Chondrocyte (in vitro differentiated cells): ENCODE data around the gene TNFRSF19. TPM values are rescaled to one million over a fixed set of nuclear protein-coding genes. Genes with fewer than 3 reads are reported as not detected.
A peak's percentile ranks its signal among the peaks of the same experiment; 100 is the strongest.

Experiments
- DNase-seq: peaks from one replicate; pipeline ENCODE4 v3.0.0; 2021; ENCODE audit warnings: mixed read lengths, low spot score
- H3K27ac Mint-ChIP-seq: one replicate; pipeline ENCODE4 v1.8.0; 2021; ENCODE audit warnings: mild to moderate bottlenecking, moderate library complexity, mixed read lengths; ENCODE audit not compliant: unreplicated experiment
- H3K27me3 Mint-ChIP-seq: 2 replicates; pipeline ENCODE4 v1.8.0; 2021; ENCODE audit warnings: low read depth, mixed read lengths
- H3K36me3 Mint-ChIP-seq: 2 replicates; pipeline ENCODE4 v1.8.0; 2021; ENCODE audit warnings: low read depth, mixed read lengths
- H3K4me1 Mint-ChIP-seq: 2 replicates; pipeline ENCODE4 v1.8.0; 2021; ENCODE audit warnings: low read depth, mild to moderate bottlenecking, mixed read lengths
- H3K4me3 Mint-ChIP-seq: one replicate; pipeline ENCODE4 v1.8.0; 2021; ENCODE audit warnings: mild to moderate bottlenecking, moderate library complexity, mixed read lengths; ENCODE audit not compliant: unreplicated experiment
- H3K9me3 Mint-ChIP-seq: 2 replicates; pipeline ENCODE4 v1.8.0; 2021; ENCODE audit warnings: low read depth, mixed read lengths
- total RNA-seq: library from RNA; stranded (reverse); gene quantifications from 3 replicates; pipeline ENCODE4 v1.2.1, GENCODE V29; 2021
- TF ChIP-seq, protein P1 (sequence below): fragments of 200-600 bp; sonication (generic); IDR thresholded peaks from 2 replicates; pipeline ENCODE4 v1.5.0; 2021; ENCODE audit warnings: antibody characterized with exemption, mild to moderate bottlenecking, moderate library complexity

The TNFRSF19 gene
- total RNA-seq, 1 donor from 2014 or later, result 1.3 TPM

DNA sequence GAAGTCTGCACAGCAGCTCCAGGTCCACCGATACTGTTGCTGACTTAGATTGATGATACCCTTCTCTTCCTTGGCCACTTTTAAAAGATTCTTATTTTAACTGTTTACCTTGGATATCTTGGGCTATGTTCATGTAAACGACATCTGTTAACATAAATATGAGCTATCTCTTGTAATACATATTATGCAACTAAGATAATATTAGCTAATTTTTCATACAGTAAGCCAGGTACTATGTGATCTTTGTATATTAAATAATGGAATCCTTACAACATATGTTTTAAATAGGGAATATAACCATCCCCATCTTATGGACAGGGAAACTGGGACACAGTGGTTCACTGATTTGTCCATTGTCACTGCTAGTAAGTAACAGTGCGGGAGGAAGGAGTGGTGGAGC lies 37.9 kb downstream of the TNFRSF19 start:
- Mint-ChIP-seq H3K9me3 (peaks cover 3% of the 10 kb centered on the region), H3K4me3 (no peak overlapping the region), H3K36me3 (no peaks in the 10 kb centered on the region), H3K4me1 (peaks cover 33% of the 10 kb centered on the region), H3K27me3 (no peaks in the 10 kb centered on the region), H3K27ac (no peak overlapping the region)
- TF ChIP-seq, protein P1, sequence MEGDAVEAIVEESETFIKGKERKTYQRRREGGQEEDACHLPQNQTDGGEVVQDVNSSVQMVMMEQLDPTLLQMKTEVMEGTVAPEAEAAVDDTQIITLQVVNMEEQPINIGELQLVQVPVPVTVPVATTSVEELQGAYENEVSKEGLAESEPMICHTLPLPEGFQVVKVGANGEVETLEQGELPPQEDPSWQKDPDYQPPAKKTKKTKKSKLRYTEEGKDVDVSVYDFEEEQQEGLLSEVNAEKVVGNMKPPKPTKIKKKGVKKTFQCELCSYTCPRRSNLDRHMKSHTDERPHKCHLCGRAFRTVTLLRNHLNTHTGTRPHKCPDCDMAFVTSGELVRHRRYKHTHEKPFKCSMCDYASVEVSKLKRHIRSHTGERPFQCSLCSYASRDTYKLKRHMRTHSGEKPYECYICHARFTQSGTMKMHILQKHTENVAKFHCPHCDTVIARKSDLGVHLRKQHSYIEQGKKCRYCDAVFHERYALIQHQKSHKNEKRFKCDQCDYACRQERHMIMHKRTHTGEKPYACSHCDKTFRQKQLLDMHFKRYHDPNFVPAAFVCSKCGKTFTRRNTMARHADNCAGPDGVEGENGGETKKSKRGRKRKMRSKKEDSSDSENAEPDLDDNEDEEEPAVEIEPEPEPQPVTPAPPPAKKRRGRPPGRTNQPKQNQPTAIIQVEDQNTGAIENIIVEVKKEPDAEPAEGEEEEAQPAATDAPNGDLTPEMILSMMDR, result no peak
- DNase-seq, result no peak

DNA sequence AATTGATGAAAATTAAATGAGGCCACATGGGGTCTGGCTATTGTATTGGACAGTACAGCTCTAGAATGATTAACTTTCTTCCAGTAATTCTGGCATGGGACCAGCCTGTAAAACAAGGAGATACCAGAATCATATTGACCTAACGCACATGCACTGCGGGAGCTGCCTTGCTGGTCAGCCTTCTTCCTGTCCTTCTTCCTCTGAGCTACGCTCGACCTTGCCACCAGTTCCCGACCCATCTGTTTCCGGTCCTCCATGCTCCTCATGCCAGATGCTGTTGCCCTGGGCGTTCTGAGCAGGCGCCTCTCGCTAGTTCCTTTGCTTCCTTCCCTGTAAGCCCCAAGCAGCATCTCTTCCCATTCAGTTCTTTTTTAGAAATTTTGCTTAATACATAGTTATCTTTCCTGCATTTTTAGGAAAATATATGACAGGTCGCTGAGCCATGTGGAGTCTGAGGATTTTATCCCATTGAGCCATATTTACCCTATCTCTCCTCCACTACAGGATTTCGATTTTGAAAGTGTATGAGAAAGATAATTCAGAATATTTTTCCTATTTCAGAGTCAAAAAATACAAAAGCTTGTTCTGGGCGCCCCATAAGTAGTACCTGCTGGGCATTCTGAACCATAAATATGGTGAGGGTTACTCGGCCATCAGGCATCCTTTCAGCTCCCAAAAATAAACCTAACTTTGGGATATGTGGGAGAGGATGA lies 38.6 kb downstream of the TNFRSF19 start:
- Mint-ChIP-seq H3K27me3 (no peaks in the 10 kb centered on the region), H3K4me1 (peaks cover 33% of the 10 kb centered on the region), H3K4me3 (peak overlapping the region; percentile 36), H3K36me3 (peaks cover under 1% of the 10 kb centered on the region), H3K9me3 (peaks cover 3% of the 10 kb centered on the region), H3K27ac (peak overlapping the region; percentile 58)
- TF ChIP-seq, protein P1, result no peak
- no peak for DNase-seq

DNA sequence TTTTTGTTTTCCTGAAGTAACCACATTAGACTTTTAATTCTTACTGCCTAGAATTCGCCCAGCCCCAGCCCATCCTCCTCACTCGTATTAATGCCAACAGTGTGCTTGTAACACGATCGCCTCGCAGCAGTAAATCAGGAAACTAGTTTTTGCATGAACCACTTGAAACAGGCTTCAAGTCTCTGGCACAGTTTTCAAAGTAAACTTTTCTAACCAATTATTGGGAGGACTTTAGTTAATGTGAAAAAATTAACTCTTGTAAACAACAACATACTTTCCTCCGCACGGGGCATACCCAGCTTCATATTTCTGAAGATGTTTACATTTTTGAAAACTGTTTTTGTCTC lies 39.2 kb downstream of the TNFRSF19 start:
- Mint-ChIP-seq H3K4me1 (peaks cover 33% of the 10 kb centered on the region), H3K27ac (peak overlapping the region; percentile 13), H3K27me3 (no peaks in the 10 kb centered on the region), H3K9me3 (peaks cover under 1% of the 10 kb centered on the region), H3K4me3 (peak overlapping the region; percentile 36), H3K36me3 (peaks cover 1% of the 10 kb centered on the region)
- DNase-seq, result no peak
- TF ChIP-seq, protein P1, result no peak

DNA sequence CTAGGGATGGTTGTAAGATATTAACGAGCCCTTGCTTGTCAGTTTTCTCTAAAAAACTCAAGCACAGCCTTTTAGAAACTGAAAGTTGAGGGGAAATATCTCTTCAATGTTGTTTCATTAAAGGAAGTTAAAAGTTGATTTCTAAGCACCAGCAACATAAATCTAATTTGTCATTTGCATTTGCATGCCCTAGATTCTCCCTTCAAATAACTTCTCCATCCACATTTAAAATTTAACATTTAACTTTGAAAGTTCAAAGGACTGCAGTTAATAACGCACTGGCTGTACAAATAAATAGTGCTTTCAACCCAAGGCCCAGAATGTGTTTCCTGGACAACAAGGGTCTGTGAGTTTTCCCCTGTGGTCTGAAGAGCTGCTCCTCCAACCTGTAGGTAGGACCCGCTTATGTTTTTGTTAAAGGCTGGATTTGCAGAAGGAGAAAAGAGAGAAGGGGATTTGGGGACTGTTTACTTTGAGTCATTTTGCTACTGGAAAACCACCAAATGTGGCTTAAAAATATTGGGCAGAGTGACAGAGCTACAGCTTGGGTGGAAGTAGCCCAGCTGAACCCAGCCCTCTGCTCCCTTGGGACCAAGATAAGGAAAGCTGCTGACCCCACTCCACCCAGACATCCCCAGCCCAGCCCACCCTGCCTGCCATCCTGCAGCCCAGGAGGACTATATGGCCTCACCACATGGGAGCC lies 39.8 kb downstream of the TNFRSF19 start:
- Mint-ChIP-seq H3K27me3 (no peaks in the 10 kb centered on the region), H3K36me3 (peaks cover 1% of the 10 kb centered on the region), H3K4me1 (peaks cover 33% of the 10 kb centered on the region), H3K4me3 (no peak overlapping the region), H3K27ac (peak overlapping the region; percentile 82), H3K9me3 (no peaks in the 10 kb centered on the region)
- no peak for DNase-seq
- TF ChIP-seq, protein P1, result no peak

DNA sequence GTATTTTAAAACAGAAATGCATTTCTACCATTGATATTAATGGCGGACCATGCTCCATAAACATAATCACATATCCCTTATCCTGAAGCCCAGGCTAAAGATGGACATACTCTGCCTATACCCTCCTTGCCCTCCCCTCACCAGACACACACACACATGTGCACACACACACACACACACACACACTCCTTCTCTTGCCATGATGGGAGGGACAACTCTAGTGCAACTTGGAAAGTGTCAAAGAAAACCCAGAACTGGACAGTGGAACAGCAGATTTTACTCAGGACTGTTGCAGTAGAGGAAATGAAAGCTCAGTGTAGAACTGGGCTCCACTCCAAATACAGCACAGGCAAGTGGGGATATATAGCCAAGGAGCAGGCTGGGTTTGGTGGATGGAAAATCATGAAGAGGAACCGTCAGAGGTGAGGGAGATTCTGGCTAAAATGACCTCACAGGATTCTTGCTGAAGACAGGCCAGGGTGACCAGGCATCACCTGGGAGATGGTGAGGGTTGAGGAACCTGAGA lies 40.8 kb downstream of the TNFRSF19 start:
- peaks cover 1% of the 10 kb centered on the region for H3K36me3 Mint-ChIP-seq
- no peaks in the 10 kb centered on the region for H3K27me3 Mint-ChIP-seq
- no peak for DNase-seq
- TF ChIP-seq, protein P1, result no peak
- H3K4me3 Mint-ChIP-seq, result no peak overlapping the region
- peak overlapping the region; percentile 41 for H3K27ac Mint-ChIP-seq
- H3K4me1 Mint-ChIP-seq, result peaks cover 33% of the 10 kb centered on the region
- no peaks in the 10 kb centered on the region for H3K9me3 Mint-ChIP-seq
